Measurements from ENCODE around the gene ELK3. TPM values are rescaled to one million over a fixed set of nuclear protein-coding genes. Genes with fewer than 3 reads are reported as not detected.

ELK3 gene
- total and polyA plus RNA-seq, 9 of the 15 experiments (the other 6 are each of a cell fraction or from before 2014, with no cell fraction given) = 1.5 to 5.5 (median 2.9) TPM

GRCh38 chr12:96157427-96157826, 36.7 kb upstream of the ELK3 start (continued):
- TF ChIP-seq ZNF318 (IDR thresholded peaks at IDR 0.05; ENCODE audit: borderline replicate concordance in 1 of 2, low read depth in 1 of 2) = no peak
- TF ChIP-seq ELF4 (CRISPR knock-in tag; IDR thresholded peaks at IDR 0.05) = no peak
- TF ChIP-seq USF1 (CRISPR knock-in tag; IDR thresholded peaks at IDR 0.05) = no peak
- TF ChIP-seq NCOA1 (IDR thresholded peaks at IDR 0.05; ENCODE audit: low read depth) = no peak
- no peak for TF ChIP-seq LEF1 (IDR thresholded peaks at IDR 0.05)
- no peak for TF ChIP-seq ZNF511 (CRISPR knock-in tag; IDR thresholded peaks at IDR 0.05)
- no peak for TF ChIP-seq SETDB1 (IDR thresholded peaks at IDR 0.05; ENCODE audit: low read length)
- no peak for TF ChIP-seq NR3C1 (CRISPR knock-in tag; IDR thresholded peaks at IDR 0.05)
- no peak for TF ChIP-seq HIVEP1 (CRISPR knock-in tag; IDR thresholded peaks at IDR 0.05)
- TF ChIP-seq ZBED1 (IDR thresholded peaks at IDR 0.05) = no peak
- TF ChIP-seq JUN (IDR thresholded peaks at IDR 0.05; ENCODE audit: borderline replicate concordance, low read depth, low read length) = no peak
- no peak for TF ChIP-seq JUN (CRISPR knock-in tag; IDR thresholded peaks at IDR 0.05; ENCODE audit: borderline replicate concordance)
- no peak for TF ChIP-seq SNRNP70 (optimal IDR thresholded peaks at IDR 0.05; ENCODE audit: low read depth, low read length)
- TF ChIP-seq ATF7 (IDR thresholded peaks at IDR 0.05) = no peak
